Stimulated activated CD4-positive, alpha-beta T cell treated with anti-CD3 and anti-CD28 coated beads, Interleukin-12 subunit alpha, Interleukin-12 subunit beta, amount 100 ng/mL, for 48 hours (primary cell): ENCODE data around the gene WDR18.

Experiments used
- DNase-seq, 3 donors: peaks; one replicate each; pipeline ENCODE4 v3.0.0-alpha.2; 2020; ENCODE audit warnings: low read depth in 2 of 3, low spot score in 1 of 3

Gene WDR18

DNA sequence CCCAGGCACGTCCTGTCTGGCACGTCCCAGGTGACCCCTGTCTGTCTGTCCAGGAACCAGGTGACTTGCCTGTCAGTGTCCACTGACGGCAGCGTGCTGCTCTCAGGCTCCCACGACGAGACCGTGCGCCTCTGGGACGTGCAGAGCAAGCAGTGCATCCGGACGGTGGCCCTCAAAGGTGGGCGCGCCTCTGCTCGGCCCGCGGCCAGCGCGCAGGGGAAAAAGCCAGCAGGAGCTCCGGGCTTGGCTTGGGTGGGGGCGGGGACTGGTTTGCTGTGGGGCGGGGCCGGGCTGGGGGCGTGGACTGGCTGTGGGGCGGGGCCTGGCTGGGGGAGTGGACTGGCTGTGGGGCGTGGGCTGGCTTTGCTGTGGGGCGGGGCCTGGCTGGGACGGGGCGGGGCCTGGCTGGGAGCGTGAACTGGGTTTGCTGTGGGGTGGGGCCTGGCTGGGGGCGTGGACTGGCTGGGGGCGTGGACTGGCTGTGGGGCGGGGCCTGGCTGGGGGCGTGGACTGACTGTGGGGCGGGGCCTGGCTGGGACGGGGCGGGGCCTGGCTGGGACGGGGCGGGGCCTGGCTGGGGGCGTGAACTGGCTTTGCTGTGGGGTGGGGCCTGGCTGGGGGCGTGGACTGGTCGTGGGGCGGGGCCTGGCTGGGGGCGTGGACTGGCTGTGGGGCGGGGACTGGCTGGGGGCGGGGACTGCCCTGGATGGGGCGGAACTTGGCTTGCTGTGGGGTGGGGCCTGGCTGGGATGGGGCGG lies 7.2 kb downstream of the WDR18 start:
- DNase-seq: peak; percentile 60 to 81 (median 71)

GRCh38 chr19:991932-992669 lies 8.0 kb downstream of the WDR18 start:
- no peak for DNase-seq

DNA sequence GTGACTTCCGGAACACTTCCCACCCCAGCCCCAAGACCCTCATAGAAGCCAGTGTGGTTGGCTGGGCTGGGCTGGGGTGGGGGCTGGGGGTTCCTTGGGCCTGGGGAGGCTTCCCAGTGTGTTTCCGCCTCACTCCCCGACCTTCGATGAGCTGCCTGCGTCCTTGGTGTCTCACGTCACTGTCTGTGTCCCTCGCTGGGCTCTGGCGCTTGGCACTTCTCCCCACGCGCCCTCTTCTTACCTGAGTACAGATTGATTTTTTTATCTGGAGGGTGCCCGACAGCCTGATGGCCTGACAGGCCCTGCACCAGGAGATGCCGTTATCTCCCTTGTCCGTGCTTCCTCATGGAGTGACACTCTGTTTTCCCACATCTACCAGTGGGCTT lies 8.5 kb downstream of the WDR18 start:
- DNase-seq: no peak

DNA sequence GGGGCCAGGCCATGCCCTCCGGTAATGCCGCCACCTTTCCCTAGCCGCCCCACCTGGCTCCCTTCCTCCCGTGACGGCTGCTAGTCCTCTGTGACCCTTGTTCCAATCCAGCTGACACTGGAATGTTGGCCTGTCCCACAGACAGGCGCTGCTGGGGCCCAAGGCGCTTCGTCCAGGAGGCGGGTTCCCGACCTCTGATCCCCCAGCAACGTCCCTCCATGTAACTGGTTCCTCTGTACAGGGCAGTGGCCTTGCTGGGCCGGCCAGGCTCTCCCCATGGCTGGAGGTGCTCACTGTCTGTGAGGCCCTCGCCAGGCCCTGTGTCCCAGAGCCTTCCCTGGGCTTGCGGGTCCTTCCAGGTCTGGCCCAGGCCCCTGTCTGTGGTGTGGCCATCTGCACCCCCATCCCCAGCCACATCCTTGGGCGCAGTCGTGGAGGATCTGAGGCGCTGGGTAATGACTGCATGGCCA lies 9.3 kb downstream of the WDR18 start:
- DNase-seq: no peak

- DNase-seq: no peak
These were observed 9.8 kb downstream of the WDR18 start for GRCh38 chr19:993831-994393.

DNA sequence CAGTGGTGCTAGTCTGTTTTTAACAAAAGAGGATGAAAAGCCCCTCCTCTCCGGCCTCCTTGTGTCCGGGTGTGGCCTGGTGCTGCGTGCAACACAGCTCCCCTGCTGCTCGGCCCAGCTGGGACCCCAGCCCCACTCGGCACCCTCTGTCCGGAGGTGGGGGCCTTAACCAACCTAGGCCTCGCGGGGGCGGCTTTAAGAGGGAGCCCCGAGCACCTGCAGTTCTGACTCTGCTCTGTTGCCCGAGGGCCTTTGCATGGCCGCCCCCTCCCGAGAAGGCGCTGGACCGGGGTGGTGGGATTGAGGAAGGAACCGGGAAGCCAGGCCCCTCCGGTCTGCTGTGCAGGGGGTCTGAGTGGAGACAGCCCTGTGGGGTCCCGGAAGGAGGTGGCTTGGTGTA lies 10.4 kb downstream of the WDR18 start:
- DNase-seq: no peak

DNA sequence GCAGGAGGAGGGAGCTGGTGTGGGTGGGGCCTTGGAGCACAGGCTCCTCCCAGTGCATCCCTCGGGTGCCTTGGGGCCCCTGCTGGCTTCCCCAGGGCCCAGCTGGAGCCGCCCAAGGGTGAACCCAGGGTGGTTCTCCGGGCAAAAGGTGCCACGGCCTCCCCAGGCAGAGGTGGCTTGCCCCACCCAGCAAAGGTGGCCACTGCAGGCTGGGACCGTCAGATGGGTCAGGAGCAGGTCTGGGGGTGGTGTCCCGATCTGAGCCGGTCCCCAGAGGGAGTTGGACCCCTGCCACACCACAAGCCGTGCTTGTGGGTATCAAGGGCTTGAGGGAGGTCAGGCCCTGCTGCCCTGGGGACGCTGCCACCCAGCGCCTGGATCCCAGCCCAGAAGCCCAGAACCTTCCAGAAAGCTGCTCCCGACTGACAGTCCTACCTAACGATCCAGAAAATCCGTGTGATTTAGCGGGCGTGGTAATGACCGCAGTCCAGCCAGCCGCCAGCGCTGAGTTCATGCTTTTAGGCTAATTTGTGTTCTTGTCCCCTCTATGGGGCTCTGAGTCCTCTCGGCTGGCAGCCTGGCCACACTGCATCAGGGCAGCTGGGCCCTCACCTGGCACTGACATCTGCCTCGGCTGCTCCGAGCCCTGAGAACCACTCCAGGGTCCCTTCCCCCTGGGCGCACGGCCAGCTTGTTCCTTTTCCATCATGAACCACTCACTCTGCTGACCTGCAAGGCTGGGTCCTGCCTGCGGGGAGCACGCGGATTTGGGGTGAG lies 11.1 kb downstream of the WDR18 start:
- DNase-seq: no peak

GRCh38 chr19:996051-996838 lies 12.1 kb downstream of the WDR18 start:
- peak in 2 of 3 donors; percentile 45 to 50 for DNase-seq

GRCh38 chr19:998064-998463 lies 13.9 kb downstream of the WDR18 start:
- no peak for DNase-seq

DNA sequence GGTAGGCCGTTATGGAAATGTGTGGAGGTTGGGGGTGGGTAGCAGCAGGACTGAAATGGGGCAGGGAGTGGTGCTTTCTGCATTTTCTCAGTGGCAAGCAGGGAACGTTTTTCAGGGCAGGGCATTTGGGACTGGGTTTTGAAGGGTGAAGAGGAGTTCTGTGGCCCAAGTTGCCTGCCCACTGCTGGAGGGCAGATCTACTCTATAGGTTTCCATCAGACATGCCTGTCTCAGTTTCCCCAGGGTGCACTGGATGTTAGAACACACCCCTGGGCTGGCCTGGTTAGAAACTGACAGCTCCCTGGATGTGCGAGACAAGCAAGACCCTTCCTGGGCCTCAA lies 15.2 kb downstream of the WDR18 start:
- no peak for DNase-seq

- peak; percentile 63 to 70 (median 65) for DNase-seq
These were observed 15.9 kb downstream of the WDR18 start, which contains the start of gene GRIN3B for GRCh38 chr19:1000095-1000494. GRIN3B (plus strand) TSS chr19:1000419; CDS start chr19:1000438, 19 bp downstream.

DNA sequence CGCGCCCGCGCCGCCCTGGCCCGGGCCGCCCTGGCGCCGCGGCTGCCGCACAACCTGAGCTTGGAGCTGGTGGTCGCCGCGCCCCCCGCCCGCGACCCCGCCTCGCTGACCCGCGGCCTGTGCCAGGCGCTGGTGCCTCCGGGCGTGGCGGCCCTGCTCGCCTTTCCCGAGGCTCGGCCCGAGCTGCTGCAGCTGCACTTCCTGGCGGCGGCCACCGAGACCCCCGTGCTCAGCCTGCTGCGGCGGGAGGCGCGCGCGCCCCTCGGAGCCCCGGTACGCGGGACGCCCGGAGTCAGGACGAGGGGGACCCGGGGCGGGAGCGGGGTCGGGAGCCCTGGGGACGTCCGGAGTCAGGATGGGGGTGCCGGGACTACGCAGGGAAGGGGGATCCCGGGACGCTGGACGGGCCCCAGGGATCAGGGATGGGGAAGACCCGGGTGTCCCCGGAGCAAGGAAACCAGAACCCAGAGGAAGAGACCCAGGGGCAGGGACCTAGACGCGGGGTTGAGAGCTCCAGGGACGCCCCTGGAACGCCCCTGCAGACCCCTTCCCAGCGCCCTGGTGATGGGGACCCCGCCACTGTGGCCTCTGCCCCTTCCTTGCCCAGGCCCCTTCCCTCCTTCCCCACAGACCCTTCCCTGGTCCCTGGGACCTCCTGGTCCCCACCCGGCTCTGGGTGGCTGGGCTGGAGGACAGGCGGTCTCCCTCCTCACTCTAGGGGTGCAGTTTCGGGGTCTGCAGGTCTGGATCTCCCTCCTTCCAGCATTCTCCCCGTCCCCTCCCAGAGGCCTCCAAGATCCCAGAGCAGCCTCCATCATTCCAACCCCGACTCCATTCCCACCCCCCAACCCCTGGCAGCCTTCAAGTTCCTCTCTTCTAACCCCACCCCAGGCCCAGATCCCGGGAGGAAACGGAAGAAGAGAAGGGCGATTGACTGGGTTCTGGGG lies 16.7 kb downstream of the WDR18 start:
- DNase-seq: no peak

- DNase-seq: peak; percentile 37 to 76 (median 58)
These were observed 17.5 kb downstream of the WDR18 start for GRCh38 chr19:1001538-1002166.

GRCh38 chr19:1002600-1002999 lies 18.5 kb downstream of the WDR18 start:
- no peak for DNase-seq

DNA sequence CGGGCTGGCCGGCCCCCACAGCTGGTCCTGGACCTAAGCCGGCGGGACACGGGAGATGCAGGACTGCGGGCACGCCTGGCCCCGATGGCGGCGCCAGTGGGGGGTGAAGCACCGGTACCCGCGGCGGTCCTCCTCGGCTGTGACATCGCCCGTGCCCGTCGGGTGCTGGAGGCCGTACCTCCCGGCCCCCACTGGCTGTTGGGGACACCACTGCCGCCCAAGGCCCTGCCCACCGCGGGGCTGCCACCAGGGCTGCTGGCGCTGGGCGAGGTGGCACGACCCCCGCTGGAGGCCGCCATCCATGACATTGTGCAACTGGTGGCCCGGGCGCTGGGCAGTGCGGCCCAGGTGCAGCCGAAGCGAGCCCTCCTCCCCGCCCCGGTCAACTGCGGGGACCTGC lies 19.1 kb downstream of the WDR18 start:
- DNase-seq: no peak

DNA sequence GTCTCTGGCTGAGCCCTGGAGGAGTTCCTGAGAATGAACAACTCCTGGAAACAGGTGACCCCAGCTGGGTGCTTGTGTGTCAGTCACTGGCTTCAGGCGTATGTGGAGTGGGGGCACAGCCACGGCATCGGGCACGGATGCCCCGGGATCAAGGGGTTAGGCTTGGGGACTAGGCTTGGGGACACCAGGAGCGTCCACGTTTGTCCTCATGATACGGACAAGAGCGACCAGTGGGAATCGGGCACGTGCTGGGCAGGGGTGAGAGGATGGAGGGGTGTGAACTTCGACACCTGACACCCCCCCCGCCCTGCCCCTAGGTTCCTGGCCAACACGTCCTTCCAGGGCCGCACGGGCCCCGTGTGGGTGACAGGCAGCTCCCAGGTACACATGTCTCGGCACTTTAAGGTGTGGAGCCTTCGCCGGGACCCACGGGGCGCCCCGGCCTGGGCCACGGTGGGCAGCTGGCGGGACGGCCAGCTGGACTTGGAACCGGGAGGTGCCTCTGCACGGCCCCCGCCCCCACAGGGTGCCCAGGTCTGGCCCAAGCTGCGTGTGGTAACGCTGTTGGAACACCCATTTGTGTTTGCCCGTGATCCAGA lies 20.2 kb downstream of the WDR18 start:
- DNase-seq: no peak

DNA sequence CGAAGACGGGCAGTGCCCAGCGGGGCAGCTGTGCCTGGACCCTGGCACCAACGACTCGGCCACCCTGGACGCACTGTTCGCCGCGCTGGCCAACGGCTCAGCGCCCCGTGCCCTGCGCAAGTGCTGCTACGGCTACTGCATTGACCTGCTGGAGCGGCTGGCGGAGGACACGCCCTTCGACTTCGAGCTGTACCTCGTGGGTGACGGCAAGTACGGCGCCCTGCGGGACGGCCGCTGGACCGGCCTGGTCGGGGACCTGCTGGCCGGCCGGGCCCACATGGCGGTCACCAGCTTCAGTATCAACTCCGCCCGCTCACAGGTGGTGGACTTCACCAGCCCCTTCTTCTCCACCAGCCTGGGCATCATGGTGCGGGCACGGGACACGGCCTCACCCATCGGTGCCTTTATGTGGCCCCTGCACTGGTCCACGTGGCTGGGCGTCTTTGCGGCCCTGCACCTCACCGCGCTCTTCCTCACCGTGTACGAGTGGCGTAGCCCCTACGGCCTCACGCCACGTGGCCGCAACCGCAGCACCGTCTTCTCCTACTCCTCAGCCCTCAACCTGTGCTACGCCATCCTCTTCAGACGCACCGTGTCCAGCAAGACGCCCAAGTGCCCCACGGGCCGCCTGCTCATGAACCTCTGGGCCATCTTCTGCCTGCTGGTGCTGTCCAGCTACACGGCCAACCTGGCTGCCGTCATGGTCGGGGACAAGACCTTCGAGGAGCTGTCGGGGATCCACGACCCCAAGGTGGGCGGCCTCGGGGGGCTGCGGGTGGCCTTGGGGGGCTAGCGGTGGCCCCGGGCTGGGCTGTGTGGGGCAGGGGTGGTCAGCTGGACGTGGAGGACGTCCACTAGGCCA lies 20.9 kb downstream of the WDR18 start:
- DNase-seq: no peak
